ENCODE results near the gene AP2S1.
"Not testable (repeated sequence)": the region's sequence is repeated elsewhere in the genome, so short reads cannot be mapped to it uniquely, and the experiment has no call there.

Gene AP2S1

DNA sequence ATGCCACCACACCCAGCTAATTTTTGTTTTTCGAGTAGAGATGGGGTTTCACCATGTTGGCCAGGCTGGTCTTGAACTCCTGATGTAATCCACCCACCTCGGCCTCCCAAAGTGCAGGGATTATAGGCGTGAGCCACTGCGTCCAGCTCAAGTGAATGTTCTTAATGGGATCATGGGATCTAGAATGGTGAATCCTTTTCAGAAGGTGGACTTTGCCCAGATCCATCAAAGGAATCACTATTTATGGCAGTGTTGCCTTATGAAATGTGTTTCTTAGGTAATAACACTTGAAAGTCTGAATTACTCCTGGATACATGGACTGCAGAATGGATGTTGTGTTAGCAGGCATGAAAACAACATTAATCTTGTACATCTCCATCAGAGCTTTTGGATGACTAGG is 30.4 kb upstream of the AP2S1 start:
- no peak overlapping the region for H3K4me3 ChIP-seq (ENCODE audit: low read depth, low read length)
- no peak for DNase-seq (ENCODE audit: low read depth, low spot score)
- POLR2A ChIA-PET, result interaction anchor here (0.9 kb wide), 1 partner anchor 44 kb away, joined by 4 read pairs; no protein-coding TSS in a partner anchor
- CTCF ChIA-PET, result interaction anchor here (1.0 to 2.8 kb wide), 2 partner anchors 110 to 132 kb away, joined by 4 to 17 read pairs; no protein-coding TSS in a partner anchor
- TF ChIP-seq, protein P1, sequence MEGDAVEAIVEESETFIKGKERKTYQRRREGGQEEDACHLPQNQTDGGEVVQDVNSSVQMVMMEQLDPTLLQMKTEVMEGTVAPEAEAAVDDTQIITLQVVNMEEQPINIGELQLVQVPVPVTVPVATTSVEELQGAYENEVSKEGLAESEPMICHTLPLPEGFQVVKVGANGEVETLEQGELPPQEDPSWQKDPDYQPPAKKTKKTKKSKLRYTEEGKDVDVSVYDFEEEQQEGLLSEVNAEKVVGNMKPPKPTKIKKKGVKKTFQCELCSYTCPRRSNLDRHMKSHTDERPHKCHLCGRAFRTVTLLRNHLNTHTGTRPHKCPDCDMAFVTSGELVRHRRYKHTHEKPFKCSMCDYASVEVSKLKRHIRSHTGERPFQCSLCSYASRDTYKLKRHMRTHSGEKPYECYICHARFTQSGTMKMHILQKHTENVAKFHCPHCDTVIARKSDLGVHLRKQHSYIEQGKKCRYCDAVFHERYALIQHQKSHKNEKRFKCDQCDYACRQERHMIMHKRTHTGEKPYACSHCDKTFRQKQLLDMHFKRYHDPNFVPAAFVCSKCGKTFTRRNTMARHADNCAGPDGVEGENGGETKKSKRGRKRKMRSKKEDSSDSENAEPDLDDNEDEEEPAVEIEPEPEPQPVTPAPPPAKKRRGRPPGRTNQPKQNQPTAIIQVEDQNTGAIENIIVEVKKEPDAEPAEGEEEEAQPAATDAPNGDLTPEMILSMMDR (IDR thresholded peaks at IDR 0.05; ENCODE audit: insufficient read depth, low read length, missing control alignments), result no peak

DNA sequence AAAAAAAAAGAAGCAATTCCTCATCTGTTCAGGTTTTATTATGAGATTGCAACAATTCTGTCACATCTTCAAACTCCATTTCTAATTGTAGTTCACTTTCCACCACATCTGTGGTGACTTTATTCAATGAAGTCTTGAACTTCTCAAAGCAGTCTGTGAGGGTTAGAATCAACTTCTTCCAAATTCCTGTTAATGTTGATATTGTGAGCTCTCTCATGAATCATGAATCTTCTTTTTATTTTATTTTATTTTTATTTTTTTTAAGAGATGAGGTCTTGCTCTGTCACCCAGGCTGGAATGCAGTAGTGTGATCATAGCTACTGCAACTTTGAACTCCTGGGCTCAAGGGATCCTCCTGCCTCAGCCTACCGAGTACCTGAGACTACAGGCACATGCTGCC is 29.8 kb upstream of the AP2S1 start:
- H3K4me3 ChIP-seq (ENCODE audit: low read depth, low read length), result no peak overlapping the region
- ChIA-PET POLR2A (interaction anchor here (0.9 kb wide), 1 partner anchor 45 kb away, joined by 4 read pairs; no protein-coding TSS in a partner anchor), CTCF (interaction anchor here (0.7 to 2.8 kb wide), 4 partner anchors 18 to 133 kb away, joined by 3 to 17 read pairs (median 4); no protein-coding TSS in a partner anchor)
- no peak for DNase-seq (ENCODE audit: low read depth, low spot score)
- TF ChIP-seq, protein P1 (IDR thresholded peaks at IDR 0.05; ENCODE audit: insufficient read depth, low read length, missing control alignments), result no peak

DNA sequence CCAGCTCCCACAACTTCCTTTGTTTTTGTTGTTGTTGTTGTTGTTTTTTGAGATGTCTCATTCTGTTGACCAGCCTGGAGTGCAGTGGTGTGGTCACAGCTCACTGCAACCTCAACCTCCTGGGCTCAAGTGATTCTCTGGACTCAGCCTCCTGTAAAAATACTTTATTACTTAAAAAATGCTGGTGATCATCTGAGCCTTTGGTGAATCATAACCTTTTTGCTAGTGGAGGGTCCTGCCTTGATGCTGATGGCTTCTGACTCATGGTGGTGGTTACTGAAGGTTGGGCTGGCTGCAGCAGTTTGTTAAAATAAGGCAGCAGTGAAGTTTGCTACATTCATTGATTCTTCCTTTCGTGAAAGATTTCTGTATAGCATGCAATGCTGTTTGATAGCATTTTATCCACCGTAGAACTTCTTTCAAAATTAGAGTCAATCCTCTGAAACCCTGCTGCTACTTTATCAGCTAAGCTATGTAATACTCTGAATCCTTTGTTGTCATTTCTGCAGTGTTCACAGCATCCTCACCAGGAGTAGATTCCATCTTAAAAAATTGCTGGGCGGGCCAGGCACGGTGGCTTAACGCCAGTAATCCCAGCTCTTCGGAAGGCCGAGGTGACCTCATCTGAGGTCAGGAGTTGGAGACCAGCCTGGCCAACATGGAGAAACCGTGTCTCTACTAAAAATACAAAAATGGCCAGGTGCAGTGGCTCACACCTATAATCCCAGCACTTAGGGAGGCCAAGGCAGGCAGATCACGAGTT is 28.1 kb upstream of the AP2S1 start:
- DNase-seq (ENCODE audit: low read depth, low spot score), result no peak
- TF ChIP-seq, protein P1 (IDR thresholded peaks at IDR 0.05; ENCODE audit: insufficient read depth, low read length, missing control alignments), result no peak
- ChIA-PET CTCF (interaction anchor here (1.2 to 2.7 kb wide), 3 partner anchors 9 to 113 kb away, joined by 4 to 13 read pairs (median 5); no protein-coding TSS in a partner anchor), POLR2A (no interaction called here)
- no peak overlapping the region; the same call in 1 of the 2 replicates for H3K4me3 ChIP-seq (ENCODE audit: low read depth, low read length)

DNA sequence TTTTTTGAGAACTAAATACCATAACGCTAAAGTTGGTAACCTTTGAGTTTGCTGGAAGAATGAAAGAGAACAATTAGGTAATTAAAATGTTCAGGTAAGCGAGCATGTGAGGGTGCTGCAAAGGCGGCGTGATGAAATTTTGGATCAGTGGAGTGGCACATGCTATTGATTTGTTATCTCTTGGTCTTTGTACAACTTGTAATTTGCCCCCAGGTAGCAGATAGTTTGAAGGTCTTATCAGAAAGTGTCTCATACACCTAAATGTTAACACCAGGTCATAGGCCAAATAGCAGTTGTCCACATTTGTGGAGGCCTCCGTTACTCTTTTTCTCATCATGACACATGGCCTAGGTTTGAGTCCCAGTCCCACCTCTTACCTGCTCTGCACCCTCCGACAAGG is 25.0 kb upstream of the AP2S1 start:
- POLR2A ChIA-PET, result no interaction called here

GRCh38 chr19:46875234-46875633 is 24.6 kb upstream of the AP2S1 start:
- H3K4me3 ChIP-seq (ENCODE audit: low read depth, low read length), result no peak overlapping the region
- ChIA-PET CTCF (interaction anchor here (2.5 kb wide), 1 partner anchor 116 kb away, joined by 8 read pairs; no protein-coding TSS in a partner anchor), POLR2A (no interaction called here)
- TF ChIP-seq, protein P1 (IDR thresholded peaks at IDR 0.05; ENCODE audit: insufficient read depth, low read length, missing control alignments), result no peak
- no peak for DNase-seq (ENCODE audit: low read depth, low spot score)

More for the DNA sequence above, 25.0 kb upstream of the AP2S1 start:
- no peak for DNase-seq (ENCODE audit: low read depth, low spot score)
- CTCF ChIA-PET, result interaction anchor here (2.5 kb wide), 1 partner anchor 115 kb away, joined by 8 read pairs; no protein-coding TSS in a partner anchor
- no peak overlapping the region for H3K4me3 ChIP-seq (ENCODE audit: low read depth, low read length)
- TF ChIP-seq, protein P1 (IDR thresholded peaks at IDR 0.05; ENCODE audit: insufficient read depth, low read length, missing control alignments), result no peak

DNA sequence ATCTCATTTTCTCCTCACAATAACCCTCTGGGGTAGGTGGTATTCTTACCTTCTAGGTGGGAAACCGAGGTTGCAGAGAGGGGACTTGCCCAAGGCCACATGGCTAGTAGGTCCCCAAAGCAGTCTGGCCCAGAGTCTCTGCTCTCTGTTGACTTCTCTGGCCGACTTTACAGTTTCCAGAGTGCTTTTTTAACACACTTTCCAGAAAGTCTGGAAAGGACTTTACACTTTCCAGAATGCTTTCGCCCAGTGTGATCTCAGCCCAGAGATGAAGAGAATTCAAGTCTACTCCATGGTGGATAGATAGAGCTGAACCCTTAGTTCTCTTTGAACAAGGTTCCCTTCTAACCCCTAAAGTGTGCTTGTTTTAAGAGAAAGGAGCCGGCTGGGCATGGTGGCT is 22.3 kb upstream of the AP2S1 start:
- ChIA-PET POLR2A (interaction anchor here (1.6 kb wide), 1 partner anchor 9 kb away, joined by 5 read pairs; no protein-coding TSS in a partner anchor), CTCF (interaction anchor here (1.1 to 2.5 kb wide), 3 partner anchors 9 to 118 kb away, joined by 3 to 8 read pairs (median 5); no protein-coding TSS in a partner anchor)
- no peak overlapping the region for H3K4me3 ChIP-seq (ENCODE audit: low read depth, low read length)
- no peak for DNase-seq (ENCODE audit: low read depth, low spot score)
- TF ChIP-seq, protein P1 (IDR thresholded peaks at IDR 0.05; ENCODE audit: insufficient read depth, low read length, missing control alignments), result no peak

- not testable (repeated sequence) for DNase-seq (ENCODE audit: low read depth, low spot score)
- CTCF ChIA-PET, result interaction anchor here (1.7 kb wide), 1 partner anchor 141 kb away, joined by 5 read pairs; no protein-coding TSS in a partner anchor
Measured at GRCh38 chr19:46871173-46871572, 20.5 kb upstream of the AP2S1 start.

More at GRCh38 chr19:46871173-46871572, 20.5 kb upstream of the AP2S1 start:
- H3K4me3 ChIP-seq (ENCODE audit: low read depth, low read length); POLR2A ChIA-PET: not testable (repeated sequence)

All from AG04449 (cell line).